ENCODE results near the gene TRAPPC12. TPM values are rescaled to one million over a fixed set of nuclear protein-coding genes. Genes with fewer than 3 reads are reported as not detected.
A peak's percentile ranks its signal among the peaks of the same experiment; 100 is the strongest.

Gene TRAPPC12
- total and polyA plus RNA-seq, 9 donors = 64.1 to 143 (median 81.4) TPM

DNA sequence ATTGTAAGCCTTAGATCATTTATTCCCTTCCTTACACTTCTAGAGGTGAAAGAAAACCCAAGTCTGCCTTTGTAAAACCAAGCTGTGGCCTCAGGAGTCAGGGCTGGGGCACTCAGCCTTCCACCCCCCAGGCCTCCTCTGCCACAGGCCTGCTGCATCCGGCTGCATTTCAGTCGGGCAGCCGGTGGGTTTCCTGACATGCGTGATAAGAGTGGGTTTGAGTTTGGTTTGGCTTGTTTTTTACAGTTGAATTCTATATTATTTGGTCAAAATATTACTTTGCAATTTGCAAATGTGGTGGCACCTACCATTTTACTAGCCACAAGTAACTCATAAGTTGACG, 97.5 kb downstream of the TRAPPC12 start:
- WGBS, 3 donors = 69 to 80% (median 78%) methylated on average over 5 of the region's 5 CpGs
- DNase-seq = peak in 1 of 5 donors; percentile 3
- Histone ChIP-seq H3K27me3 (no peaks in the 10 kb centered on the region), H3K36me3 (no peaks in the 10 kb centered on the region), H3K9me3 (no peaks in the 10 kb centered on the region), H3K4me3 (no peak overlapping the region), H3K4me1 (ENCODE audit: insufficient read depth) (no peaks in the 10 kb centered on the region), H3K27ac (no peak overlapping the region)
- intact Hi-C loops (cut with DNase I) = no loop called here
- TF ChIP-seq, protein P1, sequence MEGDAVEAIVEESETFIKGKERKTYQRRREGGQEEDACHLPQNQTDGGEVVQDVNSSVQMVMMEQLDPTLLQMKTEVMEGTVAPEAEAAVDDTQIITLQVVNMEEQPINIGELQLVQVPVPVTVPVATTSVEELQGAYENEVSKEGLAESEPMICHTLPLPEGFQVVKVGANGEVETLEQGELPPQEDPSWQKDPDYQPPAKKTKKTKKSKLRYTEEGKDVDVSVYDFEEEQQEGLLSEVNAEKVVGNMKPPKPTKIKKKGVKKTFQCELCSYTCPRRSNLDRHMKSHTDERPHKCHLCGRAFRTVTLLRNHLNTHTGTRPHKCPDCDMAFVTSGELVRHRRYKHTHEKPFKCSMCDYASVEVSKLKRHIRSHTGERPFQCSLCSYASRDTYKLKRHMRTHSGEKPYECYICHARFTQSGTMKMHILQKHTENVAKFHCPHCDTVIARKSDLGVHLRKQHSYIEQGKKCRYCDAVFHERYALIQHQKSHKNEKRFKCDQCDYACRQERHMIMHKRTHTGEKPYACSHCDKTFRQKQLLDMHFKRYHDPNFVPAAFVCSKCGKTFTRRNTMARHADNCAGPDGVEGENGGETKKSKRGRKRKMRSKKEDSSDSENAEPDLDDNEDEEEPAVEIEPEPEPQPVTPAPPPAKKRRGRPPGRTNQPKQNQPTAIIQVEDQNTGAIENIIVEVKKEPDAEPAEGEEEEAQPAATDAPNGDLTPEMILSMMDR (IDR thresholded peaks at IDR 0.05) = no peak
- no peak for TF ChIP-seq EP300 (IDR thresholded peaks at IDR 0.05)
- TF ChIP-seq POLR2A (IDR thresholded peaks at IDR 0.05) = no peak

DNA sequence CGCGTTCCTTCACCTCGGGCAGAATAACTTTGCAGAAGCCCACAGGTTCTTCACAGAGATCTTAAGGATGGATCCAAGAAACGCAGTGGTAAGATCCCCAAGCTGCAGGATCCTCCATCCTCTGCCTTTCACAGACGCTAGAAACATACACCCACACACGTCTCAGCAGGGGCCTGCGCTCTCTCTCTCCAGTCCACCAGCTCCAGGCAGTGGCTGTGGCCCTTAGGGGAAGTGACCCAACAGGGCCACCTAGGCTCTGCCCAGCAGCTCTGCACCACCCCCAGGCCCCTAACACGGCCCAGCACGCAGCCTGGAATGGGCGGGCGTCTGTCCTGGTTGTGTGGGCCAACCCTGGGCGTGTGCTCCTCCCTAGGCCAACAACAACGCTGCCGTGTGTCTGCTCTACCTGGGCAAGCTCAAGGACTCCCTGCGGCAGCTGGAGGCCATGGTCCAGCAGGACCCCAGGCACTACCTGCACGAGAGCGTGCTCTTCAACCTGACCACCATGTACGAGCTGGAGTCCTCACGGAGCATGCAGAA, 99.4 kb downstream of the TRAPPC12 start:
- Histone ChIP-seq H3K9me3 (no peaks in the 10 kb centered on the region), H3K27ac (no peak overlapping the region), H3K27me3 (no peaks in the 10 kb centered on the region), H3K4me1 (ENCODE audit: insufficient read depth) (no peaks in the 10 kb centered on the region), H3K36me3 (no peaks in the 10 kb centered on the region), H3K4me3 (no peak overlapping the region)
- 86 to 87% (median 87%) methylated on average over 13 to 19 of the region's 19 CpGs for WGBS, 3 donors
- TF ChIP-seq, protein P1 (IDR thresholded peaks at IDR 0.05) = no peak
- TF ChIP-seq POLR2A (IDR thresholded peaks at IDR 0.05) (no peak), EP300 (IDR thresholded peaks at IDR 0.05) (no peak)
- intact Hi-C loops (cut with DNase I) = no loop called here
- DNase-seq = peak in 1 of 5 donors; percentile 15

DNA sequence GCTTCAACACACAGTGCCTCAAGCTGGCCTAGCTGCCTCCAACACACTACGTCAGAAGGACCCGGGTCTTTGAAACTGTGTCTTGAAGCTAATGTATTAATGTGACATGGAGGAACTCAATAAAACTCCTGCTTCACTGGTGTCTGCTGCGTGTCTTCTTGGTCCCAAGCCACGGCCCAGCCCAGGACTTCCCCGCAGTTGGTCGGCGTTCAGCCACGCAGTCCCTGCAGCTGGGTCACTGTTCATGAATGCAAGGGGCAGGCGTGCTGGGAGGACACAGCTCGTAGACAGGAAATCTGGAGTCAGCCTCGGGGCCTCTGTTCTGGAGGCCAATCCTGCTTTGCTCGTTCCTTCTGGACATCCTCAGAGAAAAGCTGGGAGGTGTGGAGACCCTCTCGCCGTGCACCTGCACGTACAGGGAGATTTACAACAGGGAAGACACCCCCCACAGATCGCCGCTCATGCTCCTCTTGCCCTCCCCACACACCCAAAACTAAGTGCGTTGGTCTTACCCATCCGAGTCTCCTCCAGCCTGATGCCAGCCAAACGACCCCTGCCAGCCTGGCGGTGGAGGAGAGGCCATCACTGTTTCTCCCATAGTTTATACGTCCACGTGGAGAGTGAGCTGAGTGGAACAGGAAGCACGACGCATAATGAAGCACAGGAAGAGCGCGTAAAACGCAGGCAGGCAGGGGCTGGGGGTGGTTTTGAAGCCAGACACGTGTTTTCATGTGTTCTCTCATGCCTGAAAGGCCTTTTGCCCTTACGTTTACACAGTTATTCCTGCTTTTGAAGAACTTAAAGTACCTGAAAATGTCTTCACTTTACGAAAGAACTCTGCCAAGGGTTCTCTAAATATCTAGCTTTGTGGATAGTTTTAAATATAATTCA, 100.2 kb downstream of the TRAPPC12 start:
- Histone ChIP-seq H3K27me3 (no peaks in the 10 kb centered on the region), H3K36me3 (no peaks in the 10 kb centered on the region), H3K4me1 (ENCODE audit: insufficient read depth) (no peaks in the 10 kb centered on the region), H3K4me3 (no peak overlapping the region), H3K9me3 (no peaks in the 10 kb centered on the region), H3K27ac (no peak overlapping the region)
- intact Hi-C loops (cut with DNase I) = no loop called here
- DNase-seq = no peak
- 84 to 87% (median 85%) methylated on average over 31 of the region's 31 CpGs for WGBS, 3 donors
- no peak for TF ChIP-seq POLR2A (IDR thresholded peaks at IDR 0.05)
- TF ChIP-seq, protein P1 (IDR thresholded peaks at IDR 0.05) = no peak
- no peak for TF ChIP-seq EP300 (IDR thresholded peaks at IDR 0.05)

DNA sequence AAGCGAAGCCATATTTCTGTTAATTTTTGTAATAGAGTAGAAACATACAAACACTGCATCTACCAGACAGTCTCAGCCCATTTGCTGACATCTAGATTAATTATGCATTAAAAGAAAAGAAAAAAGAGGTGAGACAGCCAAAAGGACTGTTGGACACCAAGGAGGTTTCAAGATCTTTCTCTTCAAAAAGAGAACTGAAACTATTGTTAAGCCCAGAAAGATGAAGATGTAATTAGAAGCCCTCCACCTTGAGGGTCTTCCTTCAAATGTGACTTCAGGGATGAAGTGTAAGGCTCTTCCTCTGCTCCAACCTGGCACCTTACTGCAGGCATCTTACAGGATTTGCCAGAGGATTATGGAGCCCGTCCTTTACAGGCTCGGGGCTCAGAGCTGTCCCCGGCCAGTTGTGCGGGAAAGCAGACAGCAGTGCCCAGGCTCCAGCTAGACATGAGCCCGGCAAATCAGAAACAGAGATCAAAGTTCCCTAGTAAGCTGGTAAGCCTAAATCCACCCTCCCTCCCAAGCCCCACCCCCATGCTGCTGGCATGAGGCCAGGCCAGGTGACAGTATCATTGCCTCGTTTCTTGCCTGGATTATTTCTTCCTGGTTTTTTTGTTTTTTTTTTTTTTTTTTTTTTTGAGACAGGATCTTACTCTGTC, 101.0 kb downstream of the TRAPPC12 start:
- no peak overlapping the region for H3K27ac ChIP-seq
- no peaks in the 10 kb centered on the region for H3K4me1 ChIP-seq (ENCODE audit: insufficient read depth)
- intact Hi-C loops (cut with DNase I) = no loop called here
- DNase-seq = no peak
- 62 to 70% (median 67%) methylated on average over 7 of the region's 7 CpGs for WGBS, 3 donors
- H3K36me3 ChIP-seq = no peaks in the 10 kb centered on the region
- H3K9me3 ChIP-seq = no peaks in the 10 kb centered on the region
- no peaks in the 10 kb centered on the region for H3K27me3 ChIP-seq
- no peak overlapping the region for H3K4me3 ChIP-seq
- TF ChIP-seq, protein P1 (IDR thresholded peaks at IDR 0.05) = no peak
- TF ChIP-seq POLR2A (IDR thresholded peaks at IDR 0.05) (no peak), EP300 (IDR thresholded peaks at IDR 0.05) (no peak)
